HG02981 (cell line): ENCODE data around the gene HMCN1.

Experiments used
- ATAC-seq: cut with Tn5 transposase; IDR thresholded peaks from one replicate; pipeline ENCODE4 v1.9.1; 2021; ENCODE audit warnings: mild to moderate bottlenecking, moderate library complexity; ENCODE audit not compliant: unreplicated experiment

Gene HMCN1

GRCh38 chr1:186002406-186002805 lies 268.2 kb downstream of the HMCN1 start:
- no peak for ATAC-seq

- no peak for ATAC-seq
These were observed 275.0 kb downstream of the HMCN1 start for GRCh38 chr1:186009039-186009737.

- no peak for ATAC-seq
These were observed 280.3 kb downstream of the HMCN1 start for GRCh38 chr1:186014370-186015037.

- no peak for ATAC-seq
These were observed 282.7 kb downstream of the HMCN1 start for GRCh38 chr1:186016856-186017255.

DNA sequence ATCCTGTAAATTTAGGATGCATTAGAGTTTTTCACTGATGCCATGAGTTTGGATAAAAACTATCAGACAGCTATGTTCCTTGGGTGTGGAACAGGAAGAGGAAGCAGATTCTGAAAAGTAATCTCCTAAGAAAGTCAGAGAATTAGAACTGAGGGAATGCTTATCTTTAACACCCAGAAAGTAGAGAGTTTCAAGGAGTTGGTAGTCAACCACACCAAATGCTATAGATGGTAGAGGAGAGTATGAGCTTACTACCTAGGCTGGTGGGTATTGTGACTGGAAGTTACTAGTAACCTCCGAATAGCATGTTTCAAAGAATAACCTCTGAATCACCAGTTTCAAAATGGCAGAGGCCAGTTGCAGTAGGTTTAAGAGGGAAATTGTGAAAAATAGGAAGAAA lies 288.0 kb downstream of the HMCN1 start:
- no peak for ATAC-seq

- ATAC-seq, result no peak
These were observed 292.8 kb downstream of the HMCN1 start for GRCh38 chr1:186026946-186027345.

GRCh38 chr1:186027621-186028020 lies 293.4 kb downstream of the HMCN1 start:
- ATAC-seq, result no peak

GRCh38 chr1:186030453-186030852 lies 296.3 kb downstream of the HMCN1 start:
- ATAC-seq, result no peak

GRCh38 chr1:186033847-186034271 lies 299.7 kb downstream of the HMCN1 start:
- ATAC-seq, result no peak

DNA sequence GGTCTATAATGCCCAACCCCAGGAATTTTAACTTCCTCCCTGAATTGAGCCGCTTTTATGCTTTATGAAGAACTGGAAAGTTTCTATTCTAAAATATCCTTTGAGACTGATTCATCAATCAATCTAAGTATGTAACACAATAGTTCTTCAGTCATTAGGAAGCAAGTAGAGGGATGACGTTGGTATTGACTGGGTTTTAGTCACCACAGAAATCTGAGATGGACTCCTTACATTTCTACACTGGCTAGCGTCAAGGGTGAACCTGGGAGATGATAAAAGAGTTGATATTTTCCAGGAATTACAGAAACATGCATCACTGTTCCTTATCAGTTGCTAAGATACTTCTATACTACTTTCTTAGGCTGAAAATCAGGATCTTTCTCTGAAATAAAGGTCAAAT lies 308.0 kb downstream of the HMCN1 start:
- no peak for ATAC-seq

- ATAC-seq, result no peak
These were observed 309.1 kb downstream of the HMCN1 start for GRCh38 chr1:186043296-186043695.

DNA sequence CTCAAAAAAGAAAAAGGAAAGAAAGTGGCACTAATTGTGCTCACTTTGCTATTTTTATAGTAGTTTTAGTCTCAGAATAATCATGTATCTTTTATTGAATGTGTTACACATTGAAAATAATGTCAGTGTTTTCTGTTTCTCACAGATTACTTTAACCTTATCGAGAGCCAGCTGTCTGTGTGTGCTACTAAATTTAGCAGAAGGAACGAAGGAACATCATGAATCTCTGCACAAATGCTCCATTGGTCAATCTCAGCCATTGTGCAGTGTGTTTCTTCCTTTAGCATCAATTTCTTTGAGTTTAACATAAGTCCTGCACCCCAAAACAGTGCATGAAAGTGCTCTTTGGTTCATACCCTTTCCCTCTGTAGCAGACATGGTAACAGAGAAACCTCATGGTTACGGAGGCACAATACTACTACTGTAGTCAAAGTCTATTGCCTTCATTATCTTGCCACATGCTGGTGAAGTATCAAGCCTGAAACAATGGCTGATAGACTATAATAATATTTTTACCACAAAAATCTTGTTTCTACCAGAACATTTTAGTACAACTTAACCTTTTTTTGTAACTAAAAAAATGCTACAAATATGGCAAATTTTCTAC lies 310.0 kb downstream of the HMCN1 start:
- no peak for ATAC-seq

GRCh38 chr1:186046437-186047211 lies 312.4 kb downstream of the HMCN1 start:
- no peak for ATAC-seq

DNA sequence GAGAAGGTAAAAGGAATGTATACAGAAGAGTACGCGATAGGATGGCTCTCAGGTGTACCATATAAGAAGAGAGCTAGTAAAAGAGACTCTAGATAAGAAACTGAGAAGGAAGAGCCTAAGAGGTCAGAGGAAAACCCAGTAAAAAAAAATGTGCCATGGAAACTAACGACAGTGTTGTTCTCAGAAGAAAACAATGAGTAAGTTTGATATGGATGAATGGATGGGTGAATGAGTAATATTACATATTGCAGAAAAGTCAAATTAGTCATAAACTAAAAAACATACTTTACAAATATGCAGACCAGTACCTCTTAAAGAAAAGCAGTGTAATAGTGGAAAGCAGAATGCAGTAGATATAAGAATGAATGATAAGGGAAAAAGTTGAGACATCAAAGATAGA lies 316.2 kb downstream of the HMCN1 start:
- ATAC-seq, result no peak

DNA sequence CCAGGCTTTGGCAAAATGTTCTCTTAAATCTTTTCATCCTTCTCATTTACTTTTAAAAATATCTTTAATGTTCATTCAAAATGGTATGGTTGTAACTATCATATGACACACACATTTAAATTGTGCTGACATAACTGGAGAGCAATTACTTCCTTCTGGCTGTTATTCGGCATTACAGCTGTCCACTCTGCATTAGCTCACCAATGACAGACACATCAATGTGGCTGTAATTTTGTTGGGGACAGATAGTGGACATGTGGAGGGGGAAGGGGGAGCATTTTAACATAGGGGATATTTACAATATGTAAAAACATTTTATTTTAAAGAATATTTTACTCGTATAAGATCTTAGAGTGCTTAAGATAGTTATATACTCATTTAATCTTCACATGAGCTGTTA lies 319.8 kb downstream of the HMCN1 start:
- ATAC-seq, result no peak

DNA sequence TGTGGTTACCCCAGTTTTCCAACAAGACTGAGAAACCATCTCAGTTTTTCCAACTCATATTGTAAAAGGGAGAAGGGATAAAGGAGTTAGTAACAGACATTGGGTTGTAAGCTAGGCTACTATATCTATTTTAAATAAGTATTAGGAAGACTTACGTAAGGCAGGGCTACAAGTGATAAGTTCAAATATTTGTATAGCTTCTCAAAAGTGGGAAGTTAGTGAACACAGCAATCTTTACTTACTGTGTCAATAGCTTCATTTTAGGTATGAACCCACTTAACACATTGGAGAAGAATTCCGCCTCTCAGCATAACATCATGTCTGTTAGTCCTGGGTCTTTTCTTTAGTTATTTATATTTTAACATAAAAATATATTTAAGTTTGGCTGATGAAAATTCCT lies 320.7 kb downstream of the HMCN1 start:
- ATAC-seq, result no peak

GRCh38 chr1:186055846-186056245 lies 321.7 kb downstream of the HMCN1 start:
- no peak for ATAC-seq

- no peak for ATAC-seq
These were observed 322.9 kb downstream of the HMCN1 start for GRCh38 chr1:186057086-186057485.

DNA sequence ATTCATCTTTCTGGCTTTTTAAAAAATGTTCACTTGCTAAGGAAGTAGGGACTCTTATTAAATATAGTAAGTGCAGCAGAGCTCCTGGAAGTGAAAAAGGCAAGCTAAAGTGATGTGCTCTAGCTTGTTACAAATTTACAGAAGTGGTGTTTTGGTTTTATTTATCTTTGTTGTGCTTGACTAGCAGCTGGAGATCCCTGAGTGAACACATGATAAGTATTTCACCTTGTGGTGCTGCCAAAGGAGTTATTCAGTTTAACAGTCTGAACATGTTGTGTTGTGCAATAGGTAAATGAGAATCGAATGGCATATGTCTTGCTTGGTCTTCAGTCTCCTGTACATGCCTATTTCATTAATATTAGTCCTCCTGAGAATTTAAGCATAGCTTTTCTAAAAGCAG lies 325.1 kb downstream of the HMCN1 start:
- ATAC-seq, result no peak

DNA sequence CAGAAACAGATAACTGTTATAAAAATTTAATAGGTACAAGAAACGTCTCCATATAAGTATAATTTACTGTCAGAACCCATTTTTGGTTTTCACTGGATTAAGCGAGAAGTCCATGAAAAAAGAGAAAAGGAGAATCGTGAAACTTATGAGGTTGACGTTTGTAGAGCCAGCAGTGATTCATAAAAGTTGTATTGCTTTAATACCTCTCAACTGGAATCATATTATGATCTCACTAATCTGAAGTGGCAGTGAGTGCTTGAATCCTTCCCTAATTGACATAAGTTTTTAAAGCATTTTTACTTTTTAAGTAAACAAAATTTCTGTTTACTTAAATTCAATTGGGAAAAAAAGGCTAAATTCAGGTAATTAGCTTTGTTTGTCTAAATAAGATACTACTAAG lies 325.6 kb downstream of the HMCN1 start:
- no peak for ATAC-seq

GRCh38 chr1:186060226-186060625 lies 326.0 kb downstream of the HMCN1 start:
- no peak for ATAC-seq
